ENCODE measurements around the gene C6orf132. TPM values are rescaled to one million over a fixed set of nuclear protein-coding genes. Genes with fewer than 3 reads are reported as not detected.
"Not testable (repeated sequence)": the region's sequence is repeated elsewhere in the genome, so short reads cannot be mapped to it uniquely, and the experiment has no call there.

Gene C6orf132
- total RNA-seq, 1 donor from 2014 or later: 22.9 TPM

DNA sequence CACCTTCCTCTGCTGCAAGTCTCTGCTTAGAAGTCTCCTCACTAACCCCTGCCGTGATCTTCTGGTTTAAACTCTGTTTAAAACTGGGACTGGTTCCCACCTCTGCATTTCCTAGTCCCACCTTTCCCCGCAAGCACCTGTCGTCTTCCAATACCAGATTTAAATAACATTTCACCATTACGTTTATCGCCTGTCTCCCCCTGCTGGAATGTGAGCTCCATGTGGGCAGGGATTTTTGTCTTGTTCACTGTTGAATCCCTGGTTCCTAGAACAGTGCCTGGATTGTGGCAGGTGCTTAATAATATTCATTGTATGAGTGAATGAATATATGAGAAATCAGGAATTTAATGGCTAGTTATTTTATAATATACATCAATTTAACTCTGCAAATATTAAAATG lies 33.4 kb upstream of the C6orf132 start:
- peaks cover 6% of the 10 kb centered on the region for H3K27me3 Mint-ChIP-seq
- TF ChIP-seq, protein P1, sequence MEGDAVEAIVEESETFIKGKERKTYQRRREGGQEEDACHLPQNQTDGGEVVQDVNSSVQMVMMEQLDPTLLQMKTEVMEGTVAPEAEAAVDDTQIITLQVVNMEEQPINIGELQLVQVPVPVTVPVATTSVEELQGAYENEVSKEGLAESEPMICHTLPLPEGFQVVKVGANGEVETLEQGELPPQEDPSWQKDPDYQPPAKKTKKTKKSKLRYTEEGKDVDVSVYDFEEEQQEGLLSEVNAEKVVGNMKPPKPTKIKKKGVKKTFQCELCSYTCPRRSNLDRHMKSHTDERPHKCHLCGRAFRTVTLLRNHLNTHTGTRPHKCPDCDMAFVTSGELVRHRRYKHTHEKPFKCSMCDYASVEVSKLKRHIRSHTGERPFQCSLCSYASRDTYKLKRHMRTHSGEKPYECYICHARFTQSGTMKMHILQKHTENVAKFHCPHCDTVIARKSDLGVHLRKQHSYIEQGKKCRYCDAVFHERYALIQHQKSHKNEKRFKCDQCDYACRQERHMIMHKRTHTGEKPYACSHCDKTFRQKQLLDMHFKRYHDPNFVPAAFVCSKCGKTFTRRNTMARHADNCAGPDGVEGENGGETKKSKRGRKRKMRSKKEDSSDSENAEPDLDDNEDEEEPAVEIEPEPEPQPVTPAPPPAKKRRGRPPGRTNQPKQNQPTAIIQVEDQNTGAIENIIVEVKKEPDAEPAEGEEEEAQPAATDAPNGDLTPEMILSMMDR (conservative IDR thresholded peaks at IDR 0.05): peak; percentile 38
- H3K4me1 Mint-ChIP-seq (ENCODE audit: unreplicated experiment): no peaks in the 10 kb centered on the region
- H3K27ac Mint-ChIP-seq: no peak overlapping the region
- DNase-seq (ENCODE audit: extremely low spot score, unreplicated experiment): no peak
- no peaks in the 10 kb centered on the region for H3K9me3 Mint-ChIP-seq
- no peaks in the 10 kb centered on the region for H3K36me3 Mint-ChIP-seq
- H3K4me3 Mint-ChIP-seq: no peak overlapping the region

DNA sequence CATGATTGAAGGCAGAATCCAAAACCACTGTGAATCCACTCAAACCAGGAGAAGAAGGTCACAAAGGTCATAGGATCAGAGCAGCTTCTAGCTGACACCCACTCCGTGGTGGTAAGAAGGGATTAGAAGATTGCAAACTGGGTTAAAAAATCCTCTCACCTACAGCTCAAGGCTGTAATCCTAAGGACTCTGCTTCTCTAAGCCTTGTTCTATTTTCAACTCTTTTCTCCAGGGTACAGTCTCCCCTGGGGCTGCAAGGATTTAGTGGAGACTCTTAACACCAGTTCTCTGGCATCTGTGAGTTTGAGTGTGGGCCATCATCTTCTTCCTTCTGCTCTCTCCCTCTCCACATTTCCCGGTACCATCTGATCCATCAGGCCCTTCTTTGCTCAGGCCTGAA lies 30.7 kb upstream of the C6orf132 start, which contains the start of gene GUCA1A:
Gene GUCA1A, plus strand, starts transcription at position 264 of the 400 bp plus-strand sequence. CDS start 250 bp downstream, outside the sequence.
- Mint-ChIP-seq H3K27me3 (no peaks in the 10 kb centered on the region), H3K4me3 (no peak within 1 kb of the TSS), H3K9me3 (no peaks in the 10 kb centered on the region), H3K36me3 (no peaks in the 10 kb centered on the region), H3K4me1 (ENCODE audit: unreplicated experiment) (no peaks in the 10 kb centered on the region), H3K27ac (no peak within 1 kb of the TSS)
- DNase-seq (ENCODE audit: extremely low spot score, unreplicated experiment): no peak
- TF ChIP-seq, protein P1 (conservative IDR thresholded peaks at IDR 0.05): no peak

DNA sequence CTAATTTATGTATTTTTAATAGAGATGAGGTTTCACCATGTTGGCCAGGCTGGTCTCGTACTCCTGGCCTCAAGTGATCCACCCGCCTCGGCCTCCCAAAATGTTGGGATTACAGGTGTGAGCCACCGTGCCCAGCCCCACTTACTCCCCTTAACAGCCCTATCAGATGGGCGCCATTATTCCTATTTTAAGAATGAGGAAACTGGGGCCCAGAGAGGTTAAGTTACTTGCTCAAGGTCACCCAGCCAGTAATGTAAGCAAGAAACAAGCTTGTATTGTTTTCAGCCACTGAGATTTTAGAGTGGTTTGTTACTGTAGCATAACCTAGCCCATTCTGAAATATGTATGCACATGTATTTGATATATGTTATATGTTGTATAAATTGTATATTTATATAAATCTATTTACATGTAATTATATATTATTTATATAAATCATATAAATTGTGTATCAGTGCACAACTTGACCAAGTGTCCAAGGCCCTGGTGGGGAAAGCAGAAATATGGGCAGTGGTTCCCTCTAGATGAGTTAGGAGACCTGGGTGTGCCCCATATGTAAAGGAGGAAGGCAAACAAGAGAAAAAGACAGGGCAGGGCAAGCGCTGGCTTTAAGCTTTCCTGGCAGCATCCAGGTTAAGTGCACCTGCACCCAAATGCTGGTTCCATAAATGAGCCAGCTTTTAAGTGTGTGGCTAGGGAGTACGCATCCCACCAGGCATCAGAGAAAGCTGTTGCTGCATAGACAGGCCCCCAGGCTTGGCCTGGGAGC lies 29.6 kb upstream of the C6orf132 start:
- Mint-ChIP-seq H3K4me3 (no peak overlapping the region), H3K27ac (no peak overlapping the region), H3K27me3 (no peaks in the 10 kb centered on the region), H3K4me1 (ENCODE audit: unreplicated experiment) (no peaks in the 10 kb centered on the region), H3K36me3 (no peaks in the 10 kb centered on the region), H3K9me3 (no peaks in the 10 kb centered on the region)
- TF ChIP-seq, protein P1 (conservative IDR thresholded peaks at IDR 0.05): no peak
- DNase-seq (ENCODE audit: extremely low spot score, unreplicated experiment): no peak

DNA sequence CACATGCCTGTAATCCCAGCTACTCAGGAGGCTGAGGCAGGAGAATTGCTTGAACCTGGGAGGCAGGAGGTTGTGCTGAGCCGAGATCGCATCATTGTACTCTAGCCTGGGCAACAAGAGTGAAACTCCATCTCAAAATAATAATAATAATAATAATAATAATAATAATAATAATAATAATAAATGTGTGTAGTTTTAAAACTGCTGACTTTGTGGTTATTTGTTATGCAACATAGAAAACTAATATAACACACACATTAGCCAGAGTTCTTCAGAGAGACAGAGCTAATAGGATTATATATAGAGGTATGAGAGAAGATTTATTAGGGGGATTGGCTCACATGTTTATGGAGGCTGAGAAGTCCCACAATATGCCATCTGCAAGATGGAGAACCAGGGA lies 27.4 kb upstream of the C6orf132 start:
- not testable (repeated sequence) for H3K36me3 Mint-ChIP-seq; H3K4me3 Mint-ChIP-seq; H3K27me3 Mint-ChIP-seq; H3K27ac Mint-ChIP-seq; DNase-seq (ENCODE audit: extremely low spot score, unreplicated experiment); H3K9me3 Mint-ChIP-seq; H3K4me1 Mint-ChIP-seq (ENCODE audit: unreplicated experiment)

DNA sequence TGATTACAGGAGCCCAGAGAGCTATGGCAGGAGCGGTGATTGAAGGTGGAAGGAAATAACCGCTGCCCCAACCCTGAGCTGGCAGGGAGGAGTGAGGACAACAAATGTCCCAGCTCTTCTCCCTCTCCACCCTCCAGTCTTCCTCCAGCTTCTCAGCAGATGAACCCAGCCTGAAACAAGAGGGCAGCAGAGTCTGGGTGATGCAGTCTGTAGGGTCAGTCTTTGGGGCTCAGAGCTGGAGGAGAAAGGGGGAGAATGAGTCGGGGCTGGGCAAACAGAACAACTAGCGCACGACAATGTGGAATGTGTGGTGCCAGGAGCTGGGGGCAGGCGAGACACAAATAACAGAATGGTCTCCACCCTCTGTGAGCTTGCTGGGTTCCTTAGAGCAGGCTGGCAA lies 26.2 kb upstream of the C6orf132 start:
- Mint-ChIP-seq H3K4me3 (no peak overlapping the region), H3K36me3 (no peaks in the 10 kb centered on the region), H3K9me3 (no peaks in the 10 kb centered on the region), H3K4me1 (ENCODE audit: unreplicated experiment) (peaks cover 8% of the 10 kb centered on the region), H3K27me3 (peaks cover 4% of the 10 kb centered on the region), H3K27ac (peak overlapping the region; percentile 32)
- no peak for DNase-seq (ENCODE audit: extremely low spot score, unreplicated experiment)
- TF ChIP-seq, protein P1 (conservative IDR thresholded peaks at IDR 0.05): no peak

DNA sequence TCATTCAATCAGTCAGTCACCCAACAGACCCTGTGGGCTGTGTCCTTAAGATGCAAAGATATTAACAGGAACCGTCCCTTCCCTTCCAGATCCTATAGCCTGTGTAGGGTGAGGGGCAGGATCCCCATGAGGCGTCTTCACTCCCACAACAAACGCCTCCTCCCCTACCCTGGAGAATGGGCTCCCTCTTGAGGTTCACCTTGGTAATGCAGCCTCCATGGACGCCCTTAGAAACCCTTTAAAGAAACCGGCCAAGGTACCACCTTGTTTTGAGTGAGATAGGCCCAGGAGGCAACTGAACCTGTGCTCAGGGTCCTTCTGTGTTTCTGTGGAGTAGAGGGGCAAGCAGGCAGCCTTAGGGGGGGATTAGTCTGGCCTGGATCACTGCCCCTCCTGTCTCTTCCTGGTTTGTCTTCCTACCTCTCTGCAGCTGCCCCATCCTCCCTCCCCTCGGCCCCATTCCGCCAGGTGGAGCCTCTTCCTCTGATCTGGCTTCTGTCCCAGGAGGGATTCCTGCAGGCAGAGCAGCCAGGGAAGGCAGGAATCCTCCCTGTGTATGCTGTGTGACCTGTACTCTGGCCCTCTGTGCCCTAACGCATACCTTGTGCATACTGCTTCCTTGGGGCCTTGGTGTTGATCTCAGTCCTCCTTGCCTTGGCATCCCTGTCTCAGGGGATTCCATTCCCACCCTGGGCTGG lies 24.2 kb upstream of the C6orf132 start:
- H3K4me1 Mint-ChIP-seq (ENCODE audit: unreplicated experiment): peaks cover 8% of the 10 kb centered on the region
- TF ChIP-seq, protein P1 (conservative IDR thresholded peaks at IDR 0.05): peak; percentile 92

More for the DNA sequence above, 24.2 kb upstream of the C6orf132 start:
- DNase-seq (ENCODE audit: extremely low spot score, unreplicated experiment): peak; percentile 83
- Mint-ChIP-seq H3K4me3 (no peak overlapping the region), H3K27me3 (peaks cover 4% of the 10 kb centered on the region), H3K27ac (peak overlapping the region; percentile 82), H3K9me3 (no peaks in the 10 kb centered on the region), H3K36me3 (no peaks in the 10 kb centered on the region)

Data from type B pancreatic cell (in vitro differentiated cells).